Measurements from ENCODE around the gene AGPAT3.

AGPAT3 gene

DNA sequence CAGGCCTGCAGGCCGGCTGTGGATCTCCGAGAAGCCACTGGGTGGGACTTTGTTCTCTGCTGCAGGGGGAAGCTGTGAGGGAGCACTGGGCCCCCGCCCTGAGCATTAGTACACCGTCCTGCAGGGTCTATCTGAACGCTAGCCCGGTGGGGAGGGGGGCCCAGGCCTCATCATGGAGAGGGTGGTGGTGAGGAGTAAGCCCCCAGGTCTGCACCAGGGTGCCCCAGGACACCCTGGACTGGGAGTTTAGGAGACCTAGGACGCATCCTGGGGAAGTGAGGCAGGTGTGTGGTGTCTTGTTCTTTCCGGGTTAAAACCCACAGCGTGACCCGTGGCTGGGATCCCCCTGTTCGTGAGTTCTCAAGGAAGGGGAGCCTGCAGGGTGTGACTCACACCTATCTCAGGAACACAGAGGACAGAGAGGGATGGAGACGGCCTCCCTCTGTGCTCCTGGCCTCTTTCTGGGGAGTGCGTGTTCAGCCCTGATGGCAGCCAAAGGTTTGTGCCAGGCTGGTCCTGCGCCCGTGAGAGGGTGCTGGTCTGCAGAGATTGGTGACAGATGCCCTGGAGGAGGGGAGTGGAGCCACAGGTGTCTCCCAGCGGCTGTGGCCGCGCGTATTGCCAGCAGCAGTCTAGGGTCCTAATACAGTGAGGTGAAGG lies 44.8 kb downstream of the AGPAT3 start:
- Histone ChIP-seq H3K4me1 (ENCODE audit: insufficient read depth, poor library complexity, severe bottlenecking) (no peaks in the 10 kb centered on the region), H3K27me3 (ENCODE audit: insufficient read depth, poor library complexity, severe bottlenecking) (no peaks in the 10 kb centered on the region), H3K36me3 (ENCODE audit: low read depth) (no peaks in the 10 kb centered on the region), H3K9me3 (ENCODE audit: severe bottlenecking) (no peaks in the 10 kb centered on the region), H3K27ac (ENCODE audit: poor library complexity, severe bottlenecking) (no peak overlapping the region), H3K4me3 (ENCODE audit: severe bottlenecking) (no peak overlapping the region)
- DNase-seq (ENCODE audit: low spot score) (no peak), ATAC-seq (ENCODE audit: low read depth) (no peak)
- TF ChIP-seq, protein P1, sequence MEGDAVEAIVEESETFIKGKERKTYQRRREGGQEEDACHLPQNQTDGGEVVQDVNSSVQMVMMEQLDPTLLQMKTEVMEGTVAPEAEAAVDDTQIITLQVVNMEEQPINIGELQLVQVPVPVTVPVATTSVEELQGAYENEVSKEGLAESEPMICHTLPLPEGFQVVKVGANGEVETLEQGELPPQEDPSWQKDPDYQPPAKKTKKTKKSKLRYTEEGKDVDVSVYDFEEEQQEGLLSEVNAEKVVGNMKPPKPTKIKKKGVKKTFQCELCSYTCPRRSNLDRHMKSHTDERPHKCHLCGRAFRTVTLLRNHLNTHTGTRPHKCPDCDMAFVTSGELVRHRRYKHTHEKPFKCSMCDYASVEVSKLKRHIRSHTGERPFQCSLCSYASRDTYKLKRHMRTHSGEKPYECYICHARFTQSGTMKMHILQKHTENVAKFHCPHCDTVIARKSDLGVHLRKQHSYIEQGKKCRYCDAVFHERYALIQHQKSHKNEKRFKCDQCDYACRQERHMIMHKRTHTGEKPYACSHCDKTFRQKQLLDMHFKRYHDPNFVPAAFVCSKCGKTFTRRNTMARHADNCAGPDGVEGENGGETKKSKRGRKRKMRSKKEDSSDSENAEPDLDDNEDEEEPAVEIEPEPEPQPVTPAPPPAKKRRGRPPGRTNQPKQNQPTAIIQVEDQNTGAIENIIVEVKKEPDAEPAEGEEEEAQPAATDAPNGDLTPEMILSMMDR (IDR thresholded peaks at IDR 0.05; ENCODE audit: poor library complexity, severe bottlenecking): no peak

DNA sequence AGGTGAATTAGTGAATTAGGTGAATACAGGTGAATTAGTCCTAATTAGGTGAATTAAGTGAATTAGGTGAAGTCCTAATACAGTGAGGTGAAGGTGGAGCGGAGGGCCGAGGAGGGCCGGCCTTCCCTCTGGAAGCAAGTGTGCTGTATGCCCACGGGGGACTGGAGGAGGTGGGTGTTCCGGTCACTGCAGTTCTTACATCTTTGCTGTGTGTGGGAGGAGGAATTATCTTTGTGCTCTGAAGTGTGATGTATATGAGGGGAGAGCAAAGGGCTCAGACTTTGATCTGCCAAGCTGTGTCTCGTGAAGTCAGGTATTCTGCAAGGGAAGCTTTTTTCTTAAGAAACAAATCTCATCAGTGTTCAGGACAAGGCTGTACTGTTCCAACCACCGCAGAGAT lies 45.4 kb downstream of the AGPAT3 start:
- Histone ChIP-seq H3K4me3 (ENCODE audit: severe bottlenecking) (no peak overlapping the region), H3K27me3 (ENCODE audit: insufficient read depth, poor library complexity, severe bottlenecking) (no peaks in the 10 kb centered on the region), H3K36me3 (ENCODE audit: low read depth) (no peaks in the 10 kb centered on the region), H3K27ac (ENCODE audit: poor library complexity, severe bottlenecking) (no peak overlapping the region), H3K4me1 (ENCODE audit: insufficient read depth, poor library complexity, severe bottlenecking) (no peaks in the 10 kb centered on the region), H3K9me3 (ENCODE audit: severe bottlenecking) (no peaks in the 10 kb centered on the region)
- DNase-seq (ENCODE audit: low spot score) (no peak), ATAC-seq (ENCODE audit: low read depth) (no peak)
- TF ChIP-seq, protein P1 (IDR thresholded peaks at IDR 0.05; ENCODE audit: poor library complexity, severe bottlenecking): no peak

DNA sequence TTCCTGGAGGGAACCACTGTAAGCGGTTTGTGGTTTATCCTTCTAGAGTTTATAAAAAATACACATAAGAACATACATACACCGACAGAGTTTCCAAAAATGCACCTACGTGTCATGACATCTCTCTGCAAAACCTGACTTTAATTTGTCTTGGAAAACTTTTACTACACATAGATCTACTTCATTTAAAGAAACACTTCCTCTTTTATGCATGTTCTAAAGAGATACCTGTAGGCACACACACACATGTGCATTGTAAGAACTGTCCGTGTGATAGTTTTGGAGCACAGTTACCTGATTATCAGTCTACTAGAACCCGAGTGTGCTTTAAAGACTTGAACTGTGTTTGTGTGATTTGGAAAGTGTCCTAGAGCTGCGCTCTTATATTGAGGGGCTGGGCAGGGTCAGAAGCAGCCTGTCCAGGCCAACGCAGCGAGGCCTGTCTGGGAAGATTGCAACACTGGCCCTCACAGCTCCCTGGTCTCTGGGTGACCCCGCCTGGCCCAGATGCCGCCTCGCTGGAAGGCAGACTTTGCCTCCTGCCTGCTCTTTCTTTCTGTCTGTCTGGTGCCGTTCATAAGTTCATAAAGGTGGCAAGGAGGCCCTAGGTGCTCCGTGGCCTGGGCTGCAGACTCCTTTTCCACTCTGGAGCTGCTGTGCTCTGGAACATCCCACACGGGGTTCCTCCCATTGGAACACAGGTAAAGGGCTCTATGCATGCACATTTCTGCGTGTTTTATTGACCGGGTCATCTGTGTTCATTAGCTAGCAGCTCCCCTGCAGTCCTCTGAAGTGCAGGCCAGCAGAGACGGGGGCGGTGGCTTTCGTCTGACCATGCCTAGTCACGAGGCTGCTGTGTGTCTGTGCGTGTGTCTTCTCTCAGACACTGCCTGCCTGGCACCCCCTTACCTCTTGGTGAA lies 46.3 kb downstream of the AGPAT3 start:
- H3K4me1 ChIP-seq (ENCODE audit: insufficient read depth, poor library complexity, severe bottlenecking): peaks cover 2% of the 10 kb centered on the region
- H3K27me3 ChIP-seq (ENCODE audit: insufficient read depth, poor library complexity, severe bottlenecking): no peaks in the 10 kb centered on the region
- H3K27ac ChIP-seq (ENCODE audit: poor library complexity, severe bottlenecking): no peak overlapping the region
- no peaks in the 10 kb centered on the region for H3K36me3 ChIP-seq (ENCODE audit: low read depth)
- TF ChIP-seq, protein P1 (IDR thresholded peaks at IDR 0.05; ENCODE audit: poor library complexity, severe bottlenecking): no peak
- H3K4me3 ChIP-seq (ENCODE audit: severe bottlenecking): no peak overlapping the region
- ATAC-seq (ENCODE audit: low read depth) (no peak), DNase-seq (ENCODE audit: low spot score) (no peak)
- H3K9me3 ChIP-seq (ENCODE audit: severe bottlenecking): no peaks in the 10 kb centered on the region

DNA sequence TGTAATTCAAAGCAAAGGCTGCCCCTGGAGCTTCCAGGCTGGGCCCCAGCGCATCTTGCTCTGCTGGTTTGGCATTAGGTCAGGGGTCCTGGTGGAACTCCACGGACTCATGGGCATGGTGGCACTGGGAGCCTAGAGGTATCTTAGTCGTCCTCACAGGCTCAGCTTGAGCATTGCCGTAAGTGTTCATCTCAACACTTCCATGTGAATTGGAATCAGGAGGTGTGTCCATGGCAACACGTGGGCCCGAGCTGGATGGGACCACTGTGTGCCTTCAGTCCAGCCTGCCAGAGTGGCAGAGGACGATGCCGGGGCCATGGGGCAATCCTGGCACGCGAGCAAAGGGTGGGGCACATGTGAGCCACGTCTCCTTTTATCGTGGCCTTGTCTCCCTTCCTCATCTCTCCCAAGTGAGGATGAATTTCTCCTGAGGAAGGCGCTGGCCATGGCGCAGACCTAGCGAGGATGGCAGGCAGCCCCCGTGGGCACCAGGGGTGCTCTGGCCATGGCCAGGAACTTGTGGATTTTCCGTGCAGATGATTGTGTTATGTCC lies 47.0 kb downstream of the AGPAT3 start:
- no peak for DNase-seq (ENCODE audit: low spot score)

More for the DNA sequence above, 47.0 kb downstream of the AGPAT3 start:
- Histone ChIP-seq H3K27ac (ENCODE audit: poor library complexity, severe bottlenecking) (no peak overlapping the region), H3K4me1 (ENCODE audit: insufficient read depth, poor library complexity, severe bottlenecking) (peaks cover 2% of the 10 kb centered on the region), H3K36me3 (ENCODE audit: low read depth) (no peaks in the 10 kb centered on the region), H3K27me3 (ENCODE audit: insufficient read depth, poor library complexity, severe bottlenecking) (no peaks in the 10 kb centered on the region), H3K4me3 (ENCODE audit: severe bottlenecking) (no peak overlapping the region), H3K9me3 (ENCODE audit: severe bottlenecking) (no peaks in the 10 kb centered on the region)
- TF ChIP-seq, protein P1 (IDR thresholded peaks at IDR 0.05; ENCODE audit: poor library complexity, severe bottlenecking): no peak
- no peak for ATAC-seq (ENCODE audit: low read depth)

All from RWPE2 (cell line).